Stimulated activated CD4-positive, alpha-beta T cell treated with anti-CD3 and anti-CD28 coated beads, TNF-alpha, amount 100 ng/mL, for 48 hours (primary cell): ENCODE results near the gene TOMM5.

ENCODE experiments used
- DNase-seq, 3 donors: peaks; one replicate each; pipeline ENCODE4 v3.0.0-alpha.2; 2020; ENCODE audit warnings: low read depth in 3 of 3

TOMM5 gene

GRCh38 chr9:37592108-37592951 lies at the start of gene TOMM5:
TSS of gene TOMM5 (minus strand) at chr9:37592597. CDS start at chr9:37592532, 65 bp downstream.
- DNase-seq: peak; percentile 80 to 88 (median 87)

- no peak for DNase-seq
Observed at GRCh38 chr9:37641331-37641730, 48.9 kb upstream of the TOMM5 start.

GRCh38 chr9:37640246-37640645 lies 47.8 kb upstream of the TOMM5 start:
- DNase-seq: no peak

- no peak for DNase-seq
Observed at GRCh38 chr9:37639841-37640240, 47.4 kb upstream of the TOMM5 start.

GRCh38 chr9:37639109-37639762 lies 46.8 kb upstream of the TOMM5 start:
- DNase-seq: no peak

- DNase-seq: no peak
Observed at GRCh38 chr9:37636511-37637448, 44.4 kb upstream of the TOMM5 start.

- no peak for DNase-seq
Observed at GRCh38 chr9:37635808-37636207, 43.4 kb upstream of the TOMM5 start.

- no peak for DNase-seq
Observed at GRCh38 chr9:37632479-37632878, 40.1 kb upstream of the TOMM5 start.

- DNase-seq: no peak
Observed at GRCh38 chr9:37626708-37627292, 34.4 kb upstream of the TOMM5 start.

GRCh38 chr9:37625758-37626147 lies 33.4 kb upstream of the TOMM5 start:
- DNase-seq: no peak

- DNase-seq: no peak
Observed at GRCh38 chr9:37625036-37625757, 32.8 kb upstream of the TOMM5 start.

GRCh38 chr9:37624073-37624472 lies 31.7 kb upstream of the TOMM5 start:
- DNase-seq: no peak

GRCh38 chr9:37623267-37623666 lies 30.9 kb upstream of the TOMM5 start:
- DNase-seq: no peak

GRCh38 chr9:37622462-37622861 lies 30.1 kb upstream of the TOMM5 start:
- DNase-seq: no peak

GRCh38 chr9:37621273-37622121 lies 29.1 kb upstream of the TOMM5 start:
- DNase-seq: no peak

GRCh38 chr9:37620396-37620795 lies 28.0 kb upstream of the TOMM5 start:
- no peak for DNase-seq

GRCh38 chr9:37619806-37620205 lies 27.4 kb upstream of the TOMM5 start:
- no peak for DNase-seq

- no peak for DNase-seq
Observed at GRCh38 chr9:37618817-37619216, 26.4 kb upstream of the TOMM5 start.

GRCh38 chr9:37617832-37618231 lies 25.4 kb upstream of the TOMM5 start:
- DNase-seq: no peak

- no peak for DNase-seq
Observed at GRCh38 chr9:37617161-37617560, 24.8 kb upstream of the TOMM5 start.
